ENCODE results near the gene INPP5J.
"Not testable (repeated sequence)": the region's sequence is repeated elsewhere in the genome, so short reads cannot be mapped to it uniquely, and the experiment has no call there.

The INPP5J gene, protein sequence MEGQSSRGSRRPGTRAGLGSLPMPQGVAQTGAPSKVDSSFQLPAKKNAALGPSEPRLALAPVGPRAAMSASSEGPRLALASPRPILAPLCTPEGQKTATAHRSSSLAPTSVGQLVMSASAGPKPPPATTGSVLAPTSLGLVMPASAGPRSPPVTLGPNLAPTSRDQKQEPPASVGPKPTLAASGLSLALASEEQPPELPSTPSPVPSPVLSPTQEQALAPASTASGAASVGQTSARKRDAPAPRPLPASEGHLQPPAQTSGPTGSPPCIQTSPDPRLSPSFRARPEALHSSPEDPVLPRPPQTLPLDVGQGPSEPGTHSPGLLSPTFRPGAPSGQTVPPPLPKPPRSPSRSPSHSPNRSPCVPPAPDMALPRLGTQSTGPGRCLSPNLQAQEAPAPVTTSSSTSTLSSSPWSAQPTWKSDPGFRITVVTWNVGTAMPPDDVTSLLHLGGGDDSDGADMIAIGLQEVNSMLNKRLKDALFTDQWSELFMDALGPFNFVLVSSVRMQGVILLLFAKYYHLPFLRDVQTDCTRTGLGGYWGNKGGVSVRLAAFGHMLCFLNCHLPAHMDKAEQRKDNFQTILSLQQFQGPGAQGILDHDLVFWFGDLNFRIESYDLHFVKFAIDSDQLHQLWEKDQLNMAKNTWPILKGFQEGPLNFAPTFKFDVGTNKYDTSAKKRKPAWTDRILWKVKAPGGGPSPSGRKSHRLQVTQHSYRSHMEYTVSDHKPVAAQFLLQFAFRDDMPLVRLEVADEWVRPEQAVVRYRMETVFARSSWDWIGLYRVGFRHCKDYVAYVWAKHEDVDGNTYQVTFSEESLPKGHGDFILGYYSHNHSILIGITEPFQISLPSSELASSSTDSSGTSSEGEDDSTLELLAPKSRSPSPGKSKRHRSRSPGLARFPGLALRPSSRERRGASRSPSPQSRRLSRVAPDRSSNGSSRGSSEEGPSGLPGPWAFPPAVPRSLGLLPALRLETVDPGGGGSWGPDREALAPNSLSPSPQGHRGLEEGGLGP

DNA sequence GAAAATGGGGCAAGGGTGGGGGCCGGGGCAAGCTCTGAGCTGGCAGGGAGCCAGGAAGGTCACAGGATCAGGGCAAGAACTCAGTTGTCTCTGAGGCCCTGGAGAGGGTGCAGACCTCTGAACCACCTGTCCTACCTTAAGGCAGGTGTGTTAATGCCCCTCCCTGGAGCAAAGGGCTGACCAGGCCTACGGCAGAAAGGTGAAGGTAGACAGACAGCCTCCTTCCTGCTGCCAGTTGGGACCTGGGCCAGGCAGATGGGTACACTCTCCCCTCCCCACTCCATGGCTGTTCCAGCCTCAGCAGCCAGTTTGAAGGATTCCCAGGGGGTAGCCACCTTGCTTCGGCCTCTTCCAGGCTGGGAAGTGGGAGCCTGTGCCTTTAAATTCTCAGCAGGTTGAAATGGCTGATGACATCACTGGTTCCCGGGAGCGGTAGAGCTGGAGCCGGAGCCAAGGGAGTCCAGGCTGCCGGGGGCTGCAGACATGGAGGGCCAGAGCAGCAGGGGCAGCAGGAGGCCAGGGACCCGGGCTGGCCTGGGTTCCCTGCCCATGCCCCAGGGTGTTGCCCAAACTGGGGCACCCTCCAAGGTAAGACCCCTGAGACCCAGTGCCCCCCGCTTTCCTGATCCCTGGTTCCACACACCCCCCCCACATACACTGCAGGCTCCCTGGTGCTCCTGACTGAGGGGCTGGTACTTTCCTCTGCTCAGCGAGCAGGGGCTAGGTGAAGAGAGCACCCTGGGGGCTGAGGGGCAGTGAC lies at the start of gene INPP5J:
Gene INPP5J (plus strand): TSS at position 435 of the 760 bp plus-strand sequence. CDS start 49 bp downstream, at position 484.
- DNase-seq (ENCODE audit: low spot score): no peak

DNA sequence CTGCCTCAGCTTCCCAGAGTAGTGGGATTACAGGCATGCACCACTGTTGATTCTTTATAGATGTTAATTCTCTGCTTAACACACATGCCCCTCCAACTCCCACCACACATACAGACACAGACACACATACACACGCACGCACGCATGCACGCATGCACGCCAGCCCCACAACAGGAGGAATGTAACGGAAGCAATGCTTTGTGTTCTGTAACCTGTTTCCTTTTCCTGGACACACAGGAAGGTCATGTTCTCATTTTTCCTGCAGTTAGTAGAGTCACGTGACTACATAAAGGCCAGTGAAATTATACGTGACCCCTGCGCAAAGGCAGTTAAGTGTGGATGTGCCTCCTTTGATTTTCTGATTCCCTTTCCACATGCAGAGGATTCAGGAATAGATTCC lies 49.6 kb upstream of the INPP5J start:
- not testable (repeated sequence) for DNase-seq (ENCODE audit: low spot score)

DNA sequence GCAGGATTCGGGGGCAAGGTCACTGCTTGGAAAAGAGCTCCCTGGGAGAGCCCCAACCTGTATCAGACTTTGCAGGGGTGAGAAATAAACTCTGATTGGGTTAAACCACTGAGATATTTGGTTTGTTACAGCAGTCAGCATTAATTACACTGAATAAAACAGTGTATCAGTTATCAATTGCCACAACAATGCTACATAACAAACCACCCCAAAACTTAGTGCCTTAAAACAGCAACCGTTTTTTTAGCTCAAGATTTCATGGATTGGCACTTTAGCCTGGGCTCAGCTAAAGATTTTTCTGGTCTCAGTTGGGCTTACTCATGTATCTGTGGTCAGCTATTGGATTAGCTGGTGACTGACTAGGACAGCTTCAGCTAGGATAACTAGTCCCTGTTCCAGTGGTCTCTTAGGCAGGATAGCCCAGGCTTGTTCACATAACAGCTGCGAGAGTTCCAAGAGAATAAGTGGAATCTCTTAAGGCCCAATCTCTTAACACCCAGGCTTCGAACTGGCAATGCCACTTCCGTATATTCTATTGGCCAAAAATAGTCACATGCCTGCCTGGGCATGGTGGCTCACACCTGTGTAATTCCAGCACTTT lies 49.1 kb upstream of the INPP5J start:
- not testable (repeated sequence) for DNase-seq (ENCODE audit: low spot score)

GRCh38 chr22:31075961-31076360 lies 46.8 kb upstream of the INPP5J start:
- DNase-seq (ENCODE audit: low spot score): no peak

DNA sequence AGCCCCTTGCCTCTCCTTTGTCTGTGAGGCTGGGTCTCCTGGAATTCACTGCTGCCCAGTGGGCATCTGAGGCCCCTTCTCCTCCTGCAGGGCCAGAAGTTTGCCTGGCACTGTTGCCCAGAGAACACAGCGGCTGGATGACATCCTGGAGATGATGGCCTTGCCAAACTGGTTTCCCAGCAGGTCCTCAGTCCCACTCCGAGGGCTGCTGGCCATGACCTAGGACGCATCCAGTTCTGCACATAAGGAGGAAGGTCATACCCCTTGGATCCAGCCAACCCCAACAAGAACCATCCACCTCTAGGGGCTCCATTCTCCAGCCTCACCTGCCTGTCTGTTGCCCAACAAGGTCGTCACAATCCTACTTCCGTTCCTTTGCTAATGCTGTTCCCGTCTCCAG lies 45.1 kb upstream of the INPP5J start:
- DNase-seq (ENCODE audit: low spot score): no peak

DNA sequence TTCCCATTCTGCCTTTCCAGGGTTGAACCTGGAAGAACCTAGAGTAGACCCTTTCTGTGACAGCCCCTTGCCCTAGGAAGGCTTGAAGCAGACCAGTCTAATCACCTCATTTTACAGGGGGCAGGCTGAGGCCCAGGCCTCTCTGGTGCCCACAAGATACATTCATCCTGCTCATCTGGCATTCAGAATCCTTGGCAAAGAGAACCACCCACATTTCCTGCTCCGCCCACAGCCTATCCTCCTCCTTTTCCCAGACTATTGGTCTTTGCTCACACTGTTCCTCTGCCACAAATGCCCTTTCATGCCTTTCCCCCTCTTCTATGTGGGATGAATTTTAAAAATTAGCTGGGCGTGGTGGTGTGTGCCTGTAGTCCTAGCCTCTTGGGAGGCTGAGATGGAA lies 44.4 kb upstream of the INPP5J start:
- DNase-seq (ENCODE audit: low spot score): not testable (repeated sequence)

DNA sequence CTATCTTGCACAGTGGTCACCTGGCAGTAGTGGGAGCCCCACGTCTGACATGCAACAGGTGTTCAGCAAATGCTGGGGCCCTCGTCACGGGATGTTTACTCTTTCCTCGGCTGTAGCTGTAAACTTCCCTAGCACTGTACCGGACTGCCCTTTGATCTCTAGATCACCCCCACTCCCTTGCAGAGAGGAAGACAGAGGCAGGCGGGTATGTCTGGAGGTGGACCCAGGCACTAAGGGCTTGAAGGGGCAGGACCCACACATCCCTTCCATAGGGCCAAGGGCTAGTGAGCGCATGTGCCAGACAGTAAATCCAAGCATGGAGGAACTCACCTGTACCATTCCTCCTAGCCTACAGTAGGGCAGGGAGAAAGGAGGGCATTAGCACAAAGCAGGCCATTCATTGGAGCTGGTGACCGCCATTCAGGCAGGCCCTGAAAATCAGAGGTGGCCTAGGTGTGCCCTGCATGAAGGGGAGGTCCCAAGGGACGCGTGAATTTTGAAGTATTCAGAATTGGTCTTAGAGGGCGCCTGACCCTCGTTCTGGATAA lies 43.6 kb upstream of the INPP5J start:
- DNase-seq (ENCODE audit: low spot score): no peak

DNA sequence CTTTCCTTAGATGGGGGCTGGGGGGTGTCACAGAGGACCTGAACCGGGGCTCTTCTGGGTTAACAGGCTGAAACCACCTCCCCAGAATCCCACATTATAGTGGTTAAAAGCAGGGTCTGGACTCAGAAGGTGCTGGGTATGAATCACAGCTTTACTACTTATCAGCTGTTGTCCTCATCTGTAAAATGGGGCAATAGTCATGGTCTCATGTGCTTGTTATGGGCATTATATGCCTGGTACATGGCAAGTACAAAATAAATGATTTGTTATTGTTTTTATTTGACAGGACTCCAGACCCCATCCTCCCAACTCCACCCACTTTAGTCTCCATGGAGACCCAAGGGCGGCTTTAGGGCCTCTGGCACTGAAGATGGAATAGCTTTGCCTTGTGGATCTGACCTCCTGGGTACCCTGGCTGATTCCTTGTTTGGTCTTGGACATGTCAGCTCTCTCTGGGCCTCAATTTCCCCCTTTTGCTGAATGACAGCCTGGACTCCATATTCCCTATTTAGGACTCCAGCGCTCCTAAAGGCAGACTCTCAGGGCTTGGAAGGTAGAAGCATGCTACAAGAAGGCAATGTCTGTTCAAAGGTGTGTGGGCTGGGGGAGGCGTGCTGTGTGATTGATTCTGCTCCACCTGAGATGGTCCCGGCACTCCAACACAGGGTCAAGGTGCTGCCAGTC lies 42.5 kb upstream of the INPP5J start:
- no peak for DNase-seq (ENCODE audit: low spot score)

- DNase-seq (ENCODE audit: low spot score): peak; percentile 94
Observed at GRCh38 chr22:31080848-31081649, 41.7 kb upstream of the INPP5J start, which contains the start of gene SMTN. TSS of gene SMTN (plus strand) at chr22:31081318. CDS start at chr22:31083259, 1,941 bp downstream.

DNA sequence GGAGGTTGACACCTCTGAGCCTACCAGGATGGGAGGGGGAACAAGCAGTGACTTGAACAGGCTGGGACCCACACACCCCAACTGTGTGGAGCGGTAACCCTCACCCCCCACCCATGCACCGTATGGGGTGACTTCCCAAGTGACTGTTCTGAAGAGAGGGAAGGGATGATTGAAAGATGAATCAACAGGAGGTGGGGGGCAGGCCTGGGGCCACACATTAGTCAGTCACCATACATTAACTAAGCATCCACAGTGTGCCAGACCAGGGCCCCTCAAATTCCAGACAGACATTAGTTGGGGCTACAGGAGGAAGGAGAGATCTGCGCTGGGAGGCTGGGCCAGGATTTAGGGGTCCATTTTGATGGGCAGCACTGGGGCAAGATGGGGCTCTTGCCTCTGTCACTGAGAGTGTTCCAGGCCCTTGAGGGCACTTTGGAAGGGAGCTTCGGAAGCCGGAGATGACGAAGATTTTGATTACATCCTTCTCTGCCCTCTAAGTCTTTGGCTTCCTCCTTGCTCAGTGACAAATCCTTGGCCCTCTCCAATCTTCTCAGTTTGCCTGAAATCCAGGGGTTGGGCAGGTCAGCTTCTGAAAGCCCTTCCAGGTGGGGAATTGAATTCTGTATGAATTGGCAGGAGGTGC lies 40.7 kb upstream of the INPP5J start:
- DNase-seq (ENCODE audit: low spot score): no peak

DNA sequence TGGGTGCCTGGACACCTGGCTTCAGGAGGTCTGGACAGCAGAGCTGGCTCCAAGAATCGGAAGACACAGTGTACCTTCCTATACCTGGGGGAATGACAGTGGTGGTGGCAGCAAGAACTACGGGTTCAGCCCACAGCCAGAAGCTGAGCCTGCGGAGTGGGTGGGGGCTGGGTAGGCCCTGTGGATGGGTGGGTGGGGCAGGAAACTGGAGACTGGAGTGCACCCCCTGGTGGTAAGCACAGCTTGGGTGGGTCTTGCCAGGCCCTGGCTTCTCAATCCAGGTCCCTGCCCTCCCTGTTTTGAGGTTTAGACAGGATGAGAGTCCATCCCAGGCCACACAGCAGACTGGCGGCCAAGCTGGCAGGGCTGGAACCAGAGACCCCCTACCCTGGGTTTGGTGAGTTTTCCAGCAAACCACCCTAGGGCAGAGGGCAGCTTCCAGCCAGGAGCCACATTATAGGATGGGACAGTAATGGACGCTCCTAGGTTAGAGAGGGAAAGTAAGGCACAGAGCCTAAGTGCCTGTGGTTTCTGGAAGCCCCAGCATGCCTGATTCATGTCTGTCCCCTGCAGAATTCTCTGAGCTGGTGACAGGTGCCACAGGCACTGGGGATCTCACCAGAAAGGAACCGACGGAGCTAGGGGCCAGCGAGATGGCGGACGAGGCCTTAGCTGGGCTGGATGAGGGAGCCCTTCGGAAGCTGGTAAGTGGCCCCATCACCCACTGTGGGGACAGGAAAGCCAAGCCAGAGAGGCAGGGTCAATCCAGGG lies 40.0 kb upstream of the INPP5J start:
- DNase-seq (ENCODE audit: low spot score): no peak

DNA sequence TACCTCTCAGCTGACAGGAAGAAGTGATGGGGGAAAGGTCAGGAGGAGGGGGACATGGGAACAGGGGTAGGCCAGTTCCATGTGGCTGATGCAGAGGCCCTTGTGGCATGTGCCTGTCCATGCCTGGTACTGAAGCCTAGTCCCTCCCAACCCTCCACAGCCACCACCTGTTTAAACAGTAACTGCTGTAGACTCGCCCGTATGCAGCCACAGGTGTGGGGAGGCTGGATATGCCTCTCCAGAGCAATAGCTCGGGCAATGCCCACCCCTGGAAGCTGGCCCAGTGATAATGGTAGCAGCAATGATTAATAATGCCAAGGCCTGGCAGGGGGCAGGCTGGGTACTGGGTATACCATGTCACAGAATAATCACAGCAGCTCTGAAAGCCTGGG lies 39.4 kb upstream of the INPP5J start:
- DNase-seq (ENCODE audit: low spot score): no peak

GRCh38 chr22:31083923-31084810 lies 38.6 kb upstream of the INPP5J start:
- DNase-seq (ENCODE audit: low spot score): no peak

GRCh38 chr22:31084811-31085492 lies 37.8 kb upstream of the INPP5J start:
- DNase-seq (ENCODE audit: low spot score): peak; percentile 92

- DNase-seq (ENCODE audit: low spot score): no peak
Observed at GRCh38 chr22:31085493-31085824, 37.3 kb upstream of the INPP5J start.

- DNase-seq (ENCODE audit: low spot score): no peak
Observed at GRCh38 chr22:31085928-31086327, 36.8 kb upstream of the INPP5J start.
